Measurements from ENCODE around the gene STK24.

Gene STK24

GRCh38 chr13:98399756-98400155 lies 177.2 kb downstream of the STK24 start:
- DNase-seq = no peak

- no peak for DNase-seq
Observed at GRCh38 chr13:98398581-98398980, 178.3 kb downstream of the STK24 start.

- no peak for DNase-seq
Observed at GRCh38 chr13:98397861-98398260, 179.0 kb downstream of the STK24 start.

- DNase-seq = no peak
Observed at GRCh38 chr13:98397221-98397620, 179.7 kb downstream of the STK24 start.

GRCh38 chr13:98396071-98396710 lies 180.7 kb downstream of the STK24 start:
- no peak for DNase-seq
